WTC11 (cell line): Measurements from ENCODE around the gene ATRIP. TPM values are rescaled to one million over a fixed set of nuclear protein-coding genes. Genes with fewer than 3 reads are reported as not detected.

ENCODE experiments used
- ATAC-seq: fragments of 200-7000 bp; cut with Tn5 transposase; 2 replicates; pipeline ENCODE4 v1.10.0; 2021; ENCODE audit warnings: mild to moderate bottlenecking, moderate library complexity
- CTCF ChIA-PET: fragments of 300-600 bp; sonication (Branson Sonifier 250); formaldehyde crosslinking; loops from one replicate; lab custom pipeline; 2021; ENCODE audit warnings: antibody characterized with exemption; lab: Charles Lee
- POLR2A ChIA-PET: fragments of 350-600 bp; sonication (Branson Sonifier 250); formaldehyde crosslinking; loops from one replicate; lab custom pipeline; 2021; ENCODE audit warnings: antibody characterized with exemption; lab: Charles Lee
- DNase-seq: peaks from one replicate; pipeline ENCODE4 v3.0.0; 2021; ENCODE audit warnings: low spot score
- H3K27ac Mint-ChIP-seq: 2 replicates; pipeline ENCODE4 v1.8.0; 2021; ENCODE audit warnings: mixed read lengths
- H3K27me3 Mint-ChIP-seq: 2 replicates; pipeline ENCODE4 v1.8.0; 2021; ENCODE audit warnings: low read depth, mild to moderate bottlenecking, moderate library complexity, mixed read lengths
- H3K36me3 Mint-ChIP-seq: 2 replicates; pipeline ENCODE4 v1.8.0; 2021; ENCODE audit warnings: mixed read lengths
- H3K4me1 Mint-ChIP-seq: 2 replicates; pipeline ENCODE4 v1.8.0; 2022; ENCODE audit warnings: mixed read lengths
- H3K4me3 Mint-ChIP-seq: 2 replicates; pipeline ENCODE4 v1.8.0; 2021; ENCODE audit warnings: mild to moderate bottlenecking, moderate library complexity, mixed read lengths
- H3K9me3 Mint-ChIP-seq: 2 replicates; pipeline ENCODE4 v1.8.0; 2021; ENCODE audit warnings: mixed read lengths
- ATF1 ChIP-seq: sonication (generic); formaldehyde crosslinking; IDR thresholded peaks from 2 replicates; pipeline ENCODE4 v1.8.1; 2023; ENCODE audit warnings: mild to moderate bottlenecking, moderate library complexity, missing genetic modification reagents
- NFATC4 ChIP-seq: fragments of 250-450 bp; sonication (Bioruptor Pico); IDR thresholded peaks from 2 replicates; pipeline ENCODE4 v1.9.0; 2021; ENCODE audit warnings: mild to moderate bottlenecking
- NFYB ChIP-seq: sonication (generic); formaldehyde crosslinking; conservative IDR thresholded peaks from 2 replicates; pipeline ENCODE4 v1.8.0; 2022; ENCODE audit warnings: low read depth, missing genetic modification reagents
- NR2C2 ChIP-seq: sonication (generic); formaldehyde crosslinking; IDR thresholded peaks from 2 replicates; pipeline ENCODE4 v1.8.0; 2022; ENCODE audit warnings: mild to moderate bottlenecking, missing genetic modification reagents
- PRDM15 ChIP-seq: sonication (generic); formaldehyde crosslinking; IDR thresholded peaks from 2 replicates; pipeline ENCODE4 v1.8.0; 2022; ENCODE audit warnings: missing genetic modification reagents
- RELA ChIP-seq: sonication (generic); formaldehyde crosslinking; IDR thresholded peaks from 2 replicates; pipeline ENCODE4 v1.8.1; 2022; ENCODE audit warnings: missing genetic modification reagents, mild to moderate bottlenecking, borderline replicate concordance
- RORB ChIP-seq: fragments of 250-450 bp; sonication (Bioruptor Pico); IDR thresholded peaks from 2 replicates; pipeline ENCODE4 v1.9.0; 2021; ENCODE audit warnings: mild to moderate bottlenecking
- SMAD4 ChIP-seq: sonication (generic); formaldehyde crosslinking; IDR thresholded peaks from 2 replicates; pipeline ENCODE4 v1.8.0; 2022; ENCODE audit warnings: mild to moderate bottlenecking, missing genetic modification reagents
- SP1 ChIP-seq: sonication (generic); formaldehyde crosslinking; conservative IDR thresholded peaks from 2 replicates; pipeline ENCODE4 v1.8.1; 2022; ENCODE audit warnings: missing genetic modification reagents
- TP53 ChIP-seq: sonication (generic); formaldehyde crosslinking; IDR thresholded peaks from 2 replicates; pipeline ENCODE4 v1.8.1; 2023; ENCODE audit warnings: mild to moderate bottlenecking, missing genetic modification reagents
- ZBTB21 ChIP-seq: sonication (generic); formaldehyde crosslinking; IDR thresholded peaks from 2 replicates; pipeline ENCODE4 v1.8.1; 2023; ENCODE audit warnings: mild to moderate bottlenecking, missing genetic modification reagents, borderline replicate concordance
- ZNF263 ChIP-seq: sonication (generic); formaldehyde crosslinking; IDR thresholded peaks from 2 replicates; pipeline ENCODE4 v1.8.1; 2022; ENCODE audit warnings: low read depth, mild to moderate bottlenecking, moderate library complexity, missing genetic modification reagents
- ZNF423 ChIP-seq: fragments of 250-450 bp; sonication (Bioruptor Pico); IDR thresholded peaks from 2 replicates; pipeline ENCODE4 v2.1.2; 2022; ENCODE audit warnings: mild to moderate bottlenecking, moderate library complexity
- total RNA-seq: library from RNA; stranded (reverse); gene quantifications from 3 replicates; pipeline ENCODE4 v1.2.3, GENCODE V29; 2021
- TF ChIP-seq, protein P1 (sequence below): fragments of 250-450 bp; sonication (Bioruptor Pico); IDR thresholded peaks from 2 replicates; pipeline ENCODE4 v1.9.0; 2021; ENCODE audit warnings: mild to moderate bottlenecking, borderline replicate concordance
- TF ChIP-seq, protein P2 (sequence below): sonication (generic); formaldehyde crosslinking; IDR thresholded peaks from 2 replicates; pipeline ENCODE4 v1.8.0; 2023; ENCODE audit warnings: missing genetic modification reagents, mild to moderate bottlenecking, borderline replicate concordance
- TF ChIP-seq, protein P3 (sequence below): sonication (generic); formaldehyde crosslinking; IDR thresholded peaks from 2 replicates; pipeline ENCODE4 v1.8.1; 2022; ENCODE audit warnings: low read depth, mild to moderate bottlenecking, moderate library complexity, missing genetic modification reagents, borderline replicate concordance
- TF ChIP-seq, protein P4 (sequence below): sonication (generic); formaldehyde crosslinking; IDR thresholded peaks from 2 replicates; pipeline ENCODE4 v1.8.0; 2022; ENCODE audit warnings: mild to moderate bottlenecking, missing genetic modification reagents

Gene ATRIP
- total RNA-seq, 1 experiment from 2014 or later: 18.2 TPM

GRCh38 chr3:48463703-48464102 lies 17.2 kb downstream of the ATRIP start (continued):
- TF ChIP-seq, protein P1, sequence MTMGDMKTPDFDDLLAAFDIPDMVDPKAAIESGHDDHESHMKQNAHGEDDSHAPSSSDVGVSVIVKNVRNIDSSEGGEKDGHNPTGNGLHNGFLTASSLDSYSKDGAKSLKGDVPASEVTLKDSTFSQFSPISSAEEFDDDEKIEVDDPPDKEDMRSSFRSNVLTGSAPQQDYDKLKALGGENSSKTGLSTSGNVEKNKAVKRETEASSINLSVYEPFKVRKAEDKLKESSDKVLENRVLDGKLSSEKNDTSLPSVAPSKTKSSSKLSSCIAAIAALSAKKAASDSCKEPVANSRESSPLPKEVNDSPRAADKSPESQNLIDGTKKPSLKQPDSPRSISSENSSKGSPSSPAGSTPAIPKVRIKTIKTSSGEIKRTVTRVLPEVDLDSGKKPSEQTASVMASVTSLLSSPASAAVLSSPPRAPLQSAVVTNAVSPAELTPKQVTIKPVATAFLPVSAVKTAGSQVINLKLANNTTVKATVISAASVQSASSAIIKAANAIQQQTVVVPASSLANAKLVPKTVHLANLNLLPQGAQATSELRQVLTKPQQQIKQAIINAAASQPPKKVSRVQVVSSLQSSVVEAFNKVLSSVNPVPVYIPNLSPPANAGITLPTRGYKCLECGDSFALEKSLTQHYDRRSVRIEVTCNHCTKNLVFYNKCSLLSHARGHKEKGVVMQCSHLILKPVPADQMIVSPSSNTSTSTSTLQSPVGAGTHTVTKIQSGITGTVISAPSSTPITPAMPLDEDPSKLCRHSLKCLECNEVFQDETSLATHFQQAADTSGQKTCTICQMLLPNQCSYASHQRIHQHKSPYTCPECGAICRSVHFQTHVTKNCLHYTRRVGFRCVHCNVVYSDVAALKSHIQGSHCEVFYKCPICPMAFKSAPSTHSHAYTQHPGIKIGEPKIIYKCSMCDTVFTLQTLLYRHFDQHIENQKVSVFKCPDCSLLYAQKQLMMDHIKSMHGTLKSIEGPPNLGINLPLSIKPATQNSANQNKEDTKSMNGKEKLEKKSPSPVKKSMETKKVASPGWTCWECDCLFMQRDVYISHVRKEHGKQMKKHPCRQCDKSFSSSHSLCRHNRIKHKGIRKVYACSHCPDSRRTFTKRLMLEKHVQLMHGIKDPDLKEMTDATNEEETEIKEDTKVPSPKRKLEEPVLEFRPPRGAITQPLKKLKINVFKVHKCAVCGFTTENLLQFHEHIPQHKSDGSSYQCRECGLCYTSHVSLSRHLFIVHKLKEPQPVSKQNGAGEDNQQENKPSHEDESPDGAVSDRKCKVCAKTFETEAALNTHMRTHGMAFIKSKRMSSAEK (CRISPR knock-in tag): no peak

DNA sequence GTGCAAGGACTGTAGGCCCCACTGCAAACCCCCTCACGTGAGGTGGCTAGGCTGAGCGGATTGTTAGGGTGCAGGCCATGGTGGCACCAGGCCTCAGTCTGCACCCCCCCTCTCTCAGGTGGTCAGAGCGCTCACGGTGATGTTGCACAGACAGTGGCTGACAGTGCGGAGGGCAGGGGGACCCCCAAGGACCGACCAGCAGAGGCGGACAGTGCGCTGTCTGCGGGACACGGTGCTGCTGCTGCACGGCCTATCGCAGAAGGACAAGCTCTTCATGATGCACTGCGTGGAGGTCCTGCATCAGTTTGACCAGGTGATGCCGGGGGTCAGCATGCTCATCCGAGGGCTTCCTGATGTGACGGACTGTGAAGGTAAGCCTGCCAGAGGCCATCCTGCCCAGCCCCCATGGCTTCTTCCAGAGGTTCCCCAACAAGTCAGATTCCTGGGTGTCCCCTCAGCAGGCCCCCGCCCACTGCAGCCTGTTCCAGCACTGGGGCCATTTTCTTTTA lies 18.2 kb downstream of the ATRIP start:
- POLR2A ChIA-PET: interaction anchor here (2.1 kb wide), 1 partner anchor 18 kb away, joined by 8 read pairs; the partner anchor contains the start of gene ATRIP
- H3K27ac Mint-ChIP-seq: peak overlapping the region; percentile 97
- no peak for ATAC-seq

More for the DNA sequence above, 18.2 kb downstream of the ATRIP start:
- H3K4me3 Mint-ChIP-seq: no peak overlapping the region
- no peaks in the 10 kb centered on the region for H3K27me3 Mint-ChIP-seq
- peaks cover 30% of the 10 kb centered on the region for H3K36me3 Mint-ChIP-seq
- DNase-seq: no peak
- CTCF ChIA-PET: interaction anchor here (0.6 to 3.0 kb wide), 9 partner anchors 8 to 93 kb away, joined by 3 to 23 read pairs (median 5); no protein-coding TSS in a partner anchor
- no peaks in the 10 kb centered on the region for H3K9me3 Mint-ChIP-seq
- peaks cover 18% of the 10 kb centered on the region for H3K4me1 Mint-ChIP-seq
- TF ChIP-seq ZBTB21: no peak
- TF ChIP-seq NFATC4: no peak
- no peak for TF ChIP-seq NFYB
- TF ChIP-seq SMAD4 (CRISPR knock-in tag): no peak
- TF ChIP-seq, protein P1 (CRISPR knock-in tag): no peak
- no peak for TF ChIP-seq NR2C2 (CRISPR knock-in tag)
- TF ChIP-seq, protein P2, sequence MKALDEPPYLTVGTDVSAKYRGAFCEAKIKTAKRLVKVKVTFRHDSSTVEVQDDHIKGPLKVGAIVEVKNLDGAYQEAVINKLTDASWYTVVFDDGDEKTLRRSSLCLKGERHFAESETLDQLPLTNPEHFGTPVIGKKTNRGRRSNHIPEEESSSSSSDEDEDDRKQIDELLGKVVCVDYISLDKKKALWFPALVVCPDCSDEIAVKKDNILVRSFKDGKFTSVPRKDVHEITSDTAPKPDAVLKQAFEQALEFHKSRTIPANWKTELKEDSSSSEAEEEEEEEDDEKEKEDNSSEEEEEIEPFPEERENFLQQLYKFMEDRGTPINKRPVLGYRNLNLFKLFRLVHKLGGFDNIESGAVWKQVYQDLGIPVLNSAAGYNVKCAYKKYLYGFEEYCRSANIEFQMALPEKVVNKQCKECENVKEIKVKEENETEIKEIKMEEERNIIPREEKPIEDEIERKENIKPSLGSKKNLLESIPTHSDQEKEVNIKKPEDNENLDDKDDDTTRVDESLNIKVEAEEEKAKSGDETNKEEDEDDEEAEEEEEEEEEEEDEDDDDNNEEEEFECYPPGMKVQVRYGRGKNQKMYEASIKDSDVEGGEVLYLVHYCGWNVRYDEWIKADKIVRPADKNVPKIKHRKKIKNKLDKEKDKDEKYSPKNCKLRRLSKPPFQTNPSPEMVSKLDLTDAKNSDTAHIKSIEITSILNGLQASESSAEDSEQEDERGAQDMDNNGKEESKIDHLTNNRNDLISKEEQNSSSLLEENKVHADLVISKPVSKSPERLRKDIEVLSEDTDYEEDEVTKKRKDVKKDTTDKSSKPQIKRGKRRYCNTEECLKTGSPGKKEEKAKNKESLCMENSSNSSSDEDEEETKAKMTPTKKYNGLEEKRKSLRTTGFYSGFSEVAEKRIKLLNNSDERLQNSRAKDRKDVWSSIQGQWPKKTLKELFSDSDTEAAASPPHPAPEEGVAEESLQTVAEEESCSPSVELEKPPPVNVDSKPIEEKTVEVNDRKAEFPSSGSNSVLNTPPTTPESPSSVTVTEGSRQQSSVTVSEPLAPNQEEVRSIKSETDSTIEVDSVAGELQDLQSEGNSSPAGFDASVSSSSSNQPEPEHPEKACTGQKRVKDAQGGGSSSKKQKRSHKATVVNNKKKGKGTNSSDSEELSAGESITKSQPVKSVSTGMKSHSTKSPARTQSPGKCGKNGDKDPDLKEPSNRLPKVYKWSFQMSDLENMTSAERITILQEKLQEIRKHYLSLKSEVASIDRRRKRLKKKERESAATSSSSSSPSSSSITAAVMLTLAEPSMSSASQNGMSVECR (CRISPR knock-in tag): no peak
- TF ChIP-seq PRDM15 (CRISPR knock-in tag): no peak
- TF ChIP-seq RORB (CRISPR knock-in tag): no peak
- TF ChIP-seq ZNF263 (CRISPR knock-in tag): no peak
- TF ChIP-seq, protein P3, sequence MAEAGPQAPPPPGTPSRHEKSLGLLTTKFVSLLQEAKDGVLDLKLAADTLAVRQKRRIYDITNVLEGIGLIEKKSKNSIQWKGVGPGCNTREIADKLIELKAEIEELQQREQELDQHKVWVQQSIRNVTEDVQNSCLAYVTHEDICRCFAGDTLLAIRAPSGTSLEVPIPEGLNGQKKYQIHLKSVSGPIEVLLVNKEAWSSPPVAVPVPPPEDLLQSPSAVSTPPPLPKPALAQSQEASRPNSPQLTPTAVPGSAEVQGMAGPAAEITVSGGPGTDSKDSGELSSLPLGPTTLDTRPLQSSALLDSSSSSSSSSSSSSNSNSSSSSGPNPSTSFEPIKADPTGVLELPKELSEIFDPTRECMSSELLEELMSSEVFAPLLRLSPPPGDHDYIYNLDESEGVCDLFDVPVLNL (CRISPR knock-in tag): no peak
- TF ChIP-seq, protein P4, sequence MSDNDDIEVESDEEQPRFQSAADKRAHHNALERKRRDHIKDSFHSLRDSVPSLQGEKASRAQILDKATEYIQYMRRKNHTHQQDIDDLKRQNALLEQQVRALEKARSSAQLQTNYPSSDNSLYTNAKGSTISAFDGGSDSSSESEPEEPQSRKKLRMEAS: no peak
- no peak for TF ChIP-seq SP1 (CRISPR knock-in tag)
- TF ChIP-seq TP53 (CRISPR knock-in tag): no peak
- TF ChIP-seq RELA (CRISPR knock-in tag): no peak
- TF ChIP-seq ZNF423: no peak
- no peak for TF ChIP-seq ATF1 (CRISPR knock-in tag)
